Coronary artery (tissue), 2 donors: ENCODE data around the gene ARF1.

Experiments
- DNase-seq: peaks from one replicate; pipeline ENCODE4 v3.0.0-alpha.2; 2017; ENCODE audit warnings: low spot score
- H3K27ac ChIP-seq, 2 donors: fragments of 200-600 bp; sonication (generic); one replicate each; pipeline ENCODE4 v1.5.1; 2016 to 2019
- H3K4me3 ChIP-seq: fragments of 200-600 bp; sonication (generic); 2 replicates; pipeline ENCODE4 v1.5.1; 2016; ENCODE audit warnings: mild to moderate bottlenecking, moderate library complexity
- TF ChIP-seq, protein P1 (sequence below): fragments of 200-600 bp; sonication (generic); IDR thresholded peaks from one replicate; pipeline ENCODE4 v1.5.1; 2019; ENCODE audit warnings: antibody characterized with exemption

The ARF1 gene

GRCh38 chr1:228147151-228147693 lies 64.7 kb downstream of the ARF1 start:
- TF ChIP-seq, protein P1, sequence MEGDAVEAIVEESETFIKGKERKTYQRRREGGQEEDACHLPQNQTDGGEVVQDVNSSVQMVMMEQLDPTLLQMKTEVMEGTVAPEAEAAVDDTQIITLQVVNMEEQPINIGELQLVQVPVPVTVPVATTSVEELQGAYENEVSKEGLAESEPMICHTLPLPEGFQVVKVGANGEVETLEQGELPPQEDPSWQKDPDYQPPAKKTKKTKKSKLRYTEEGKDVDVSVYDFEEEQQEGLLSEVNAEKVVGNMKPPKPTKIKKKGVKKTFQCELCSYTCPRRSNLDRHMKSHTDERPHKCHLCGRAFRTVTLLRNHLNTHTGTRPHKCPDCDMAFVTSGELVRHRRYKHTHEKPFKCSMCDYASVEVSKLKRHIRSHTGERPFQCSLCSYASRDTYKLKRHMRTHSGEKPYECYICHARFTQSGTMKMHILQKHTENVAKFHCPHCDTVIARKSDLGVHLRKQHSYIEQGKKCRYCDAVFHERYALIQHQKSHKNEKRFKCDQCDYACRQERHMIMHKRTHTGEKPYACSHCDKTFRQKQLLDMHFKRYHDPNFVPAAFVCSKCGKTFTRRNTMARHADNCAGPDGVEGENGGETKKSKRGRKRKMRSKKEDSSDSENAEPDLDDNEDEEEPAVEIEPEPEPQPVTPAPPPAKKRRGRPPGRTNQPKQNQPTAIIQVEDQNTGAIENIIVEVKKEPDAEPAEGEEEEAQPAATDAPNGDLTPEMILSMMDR, result no peak
- no peak for DNase-seq
- Histone ChIP-seq H3K4me3 (no peak overlapping the region), H3K27ac (no peak overlapping the region)

- no peak for DNase-seq
- TF ChIP-seq, protein P1, result no peak
- H3K4me3 ChIP-seq, result no peak overlapping the region
- H3K27ac ChIP-seq, result peak overlapping the region in 1 of 2 donors; percentile 91
Observed at GRCh38 chr1:228147768-228148167, 65.3 kb downstream of the ARF1 start.

GRCh38 chr1:228148196-228148861 lies 65.8 kb downstream of the ARF1 start:
- no peak for DNase-seq
- Histone ChIP-seq H3K4me3 (no peak overlapping the region), H3K27ac (peak overlapping the region in 1 of 2 donors; percentile 91)
- TF ChIP-seq, protein P1, result no peak
